ENCODE results near the gene TLE3. TPM values are rescaled to one million over a fixed set of nuclear protein-coding genes. Genes with fewer than 3 reads are reported as not detected.

The TLE3 gene
- polyA plus RNA-seq, 2 of the 4 experiments (the other 2 are of a cell fraction) = 4.6 to 5.3 TPM

GRCh38 chr15:70035051-70035718 is 62.5 kb downstream of the TLE3 start:
- H3K4me1 ChIP-seq = no peaks in the 10 kb centered on the region
- ChIA-PET POLR2A (interaction anchor here (0.6 kb wide), 1 partner anchor 64 kb away, joined by 8 read pairs; no protein-coding TSS in a partner anchor), CTCF (interaction anchor here (1.2 to 2.0 kb wide), 3 partner anchors 29 to 453 kb away, joined by 3 to 6 read pairs (median 3); no protein-coding TSS in a partner anchor)
- H3K27ac ChIP-seq = no peak overlapping the region
- ATAC-seq = no peak; a peak in 1 of 6 replicates
- H3K4me3 ChIP-seq = no peak overlapping the region
- no peak overlapping the region for H3K4me2 ChIP-seq
- TF ChIP-seq MAZ (IDR thresholded peaks at IDR 0.05; ENCODE audit: borderline replicate concordance, low read depth, low read length) = no peak
- no peak for TF ChIP-seq CBX2 (IDR thresholded peaks at IDR 0.05; ENCODE audit: borderline replicate concordance, low read depth)
- no peak for TF ChIP-seq KDM1A (IDR thresholded peaks at IDR 0.05; ENCODE audit: low read depth)
- TF ChIP-seq RFX5 (IDR thresholded peaks at IDR 0.05) = no peak
- TF ChIP-seq ZSCAN20 (CRISPR knock-in tag; IDR thresholded peaks at IDR 0.05) = no peak
- TF ChIP-seq CHD4 (IDR thresholded peaks at IDR 0.05; ENCODE audit: borderline replicate concordance) = no peak
- no peak for TF ChIP-seq HMGXB4 (CRISPR knock-in tag; IDR thresholded peaks at IDR 0.05; ENCODE audit: borderline replicate concordance)
- no peak for TF ChIP-seq CBX8 (IDR thresholded peaks at IDR 0.05)
- no peak for TF ChIP-seq BHLHE40 (IDR thresholded peaks at IDR 0.05; ENCODE audit: low read depth, low read length)
- TF ChIP-seq RARB (CRISPR knock-in tag; IDR thresholded peaks at IDR 0.05) = no peak
- TF ChIP-seq SMC3 (IDR thresholded peaks at IDR 0.05) = no peak
- no peak for TF ChIP-seq HEYL (CRISPR knock-in tag; IDR thresholded peaks at IDR 0.05)
- no peak for TF ChIP-seq RAD21 (conservative IDR thresholded peaks at IDR 0.05 in 1 of 2, IDR thresholded peaks at IDR 0.05 in 1 of 2)
- TF ChIP-seq RNF2 (IDR thresholded peaks at IDR 0.05; ENCODE audit: borderline replicate concordance, low read depth) = no peak
- no peak for TF ChIP-seq USF2 (IDR thresholded peaks at IDR 0.05)
- no peak for TF ChIP-seq BCL3 (IDR thresholded peaks at IDR 0.05)
- TF ChIP-seq ELK1 (IDR thresholded peaks at IDR 0.05; ENCODE audit: low read depth, low read length) = no peak
- TF ChIP-seq FOSB (CRISPR knock-in tag; IDR thresholded peaks at IDR 0.05) = no peak
- TF ChIP-seq MAFK (IDR thresholded peaks at IDR 0.05; ENCODE audit: partially characterized antibody) = no peak
- DNase-seq (ENCODE audit: low read depth in 1 of 2, low spot score in 1 of 2) = no peak
- WGBS (ENCODE audit: missing lambda C conversion rate) = 44% methylated on average over 10 of the region's 10 CpGs
- H3K9me3 ChIP-seq = no peaks in the 10 kb centered on the region
- FAIRE-seq = no peak

GRCh38 chr15:70034596-70034995 is 63.1 kb downstream of the TLE3 start:
- Histone ChIP-seq H3K27ac (no peak overlapping the region), H3K4me1 (no peaks in the 10 kb centered on the region), H3K9me3 (no peaks in the 10 kb centered on the region), H3K4me3 (no peak overlapping the region), H3K4me2 (no peak overlapping the region)
- TF ChIP-seq ZSCAN20 (CRISPR knock-in tag; IDR thresholded peaks at IDR 0.05) (no peak), FOSB (CRISPR knock-in tag; IDR thresholded peaks at IDR 0.05) (no peak), RARB (CRISPR knock-in tag; IDR thresholded peaks at IDR 0.05) (no peak), NFE2L2 (conservative IDR thresholded peaks at IDR 0.05; ENCODE audit: low read length) (no peak), BHLHE40 (IDR thresholded peaks at IDR 0.05; ENCODE audit: low read depth, low read length) (no peak), REST (IDR thresholded peaks at IDR 0.05) (no peak), KDM5A (IDR thresholded peaks at IDR 0.05) (no peak), SREBF2 (IDR thresholded peaks at IDR 0.05) (no peak), HES2 (IDR thresholded peaks at IDR 0.05) (no peak), NPAS2 (CRISPR knock-in tag; IDR thresholded peaks at IDR 0.05; ENCODE audit: borderline replicate concordance) (no peak), MAZ (IDR thresholded peaks at IDR 0.05; ENCODE audit: borderline replicate concordance, low read depth, low read length) (no peak), JUN (IDR thresholded peaks at IDR 0.05) (no peak), PHF8 (IDR thresholded peaks at IDR 0.05; ENCODE audit: borderline replicate concordance, low read depth) (no peak)
- ATAC-seq (no peak; a peak in 1 of 6 replicates), DNase-seq (ENCODE audit: low read depth in 1 of 2, low spot score in 1 of 2) (no peak), FAIRE-seq (no peak)
- CTCF ChIA-PET = interaction anchor here (1.2 to 2.0 kb wide), 3 partner anchors 30 to 454 kb away, joined by 3 to 6 read pairs (median 3); no protein-coding TSS in a partner anchor
- WGBS (ENCODE audit: missing lambda C conversion rate) = 90% methylated on average over 7 of the region's 7 CpGs
- POLR2A ChIA-PET = no interaction called here

All from A549 (cell line).